Activated CD8-positive, alpha-beta memory T cell treated with anti-CD3 and anti-CD28 coated beads, Interleukin-2, amount 10 ng/mL, durations not matched to agents 7 days and 5 days (primary cell): ENCODE measurements around the gene SREK1IP1. TPM values are rescaled to one million over a fixed set of nuclear protein-coding genes. Genes with fewer than 3 reads are reported as not detected.

Experiments used
- ATAC-seq: fragments of 150-1000 bp; cut with Tn5 transposase; one replicate; pipeline ENCODE4 v1.10.0; 2021; ENCODE audit warnings: moderate library complexity
- CTCF ChIA-PET: fragments of 350-600 bp; sonication (Branson Sonifier 250); formaldehyde crosslinking; loops from one replicate; lab custom pipeline; 2021; ENCODE audit warnings: antibody characterized with exemption; lab: Charles Lee
- DNase-seq: peaks from one replicate; pipeline ENCODE4 v3.0.0-alpha.2; 2020
- H3K27ac Mint-ChIP-seq: one replicate; pipeline ENCODE4 v1.8.0; 2021; ENCODE audit warnings: mild to moderate bottlenecking, mixed read lengths
- H3K27me3 Mint-ChIP-seq: one replicate; pipeline ENCODE4 v1.8.0; 2021; ENCODE audit warnings: mixed read lengths
- H3K36me3 Mint-ChIP-seq: one replicate; pipeline ENCODE4 v1.8.0; 2021; ENCODE audit warnings: mild to moderate bottlenecking, mixed read lengths
- H3K4me1 Mint-ChIP-seq: one replicate; pipeline ENCODE4 v1.8.0; 2021; ENCODE audit warnings: mixed read lengths
- H3K4me3 Mint-ChIP-seq: one replicate; pipeline ENCODE4 v1.8.0; 2021; ENCODE audit warnings: mild to moderate bottlenecking, moderate library complexity, mixed read lengths
- H3K9me3 Mint-ChIP-seq: one replicate; pipeline ENCODE4 v1.8.0; 2022; ENCODE audit warnings: low read depth, mixed read lengths
- total RNA-seq, 2 experiments: library from RNA; stranded (reverse); gene quantifications; one replicate each; pipeline ENCODE4 v1.2.3, GENCODE V29; 2021

Gene SREK1IP1
- total RNA-seq, 2 experiments from 2014 or later = 25.2 to 28.8 TPM

DNA sequence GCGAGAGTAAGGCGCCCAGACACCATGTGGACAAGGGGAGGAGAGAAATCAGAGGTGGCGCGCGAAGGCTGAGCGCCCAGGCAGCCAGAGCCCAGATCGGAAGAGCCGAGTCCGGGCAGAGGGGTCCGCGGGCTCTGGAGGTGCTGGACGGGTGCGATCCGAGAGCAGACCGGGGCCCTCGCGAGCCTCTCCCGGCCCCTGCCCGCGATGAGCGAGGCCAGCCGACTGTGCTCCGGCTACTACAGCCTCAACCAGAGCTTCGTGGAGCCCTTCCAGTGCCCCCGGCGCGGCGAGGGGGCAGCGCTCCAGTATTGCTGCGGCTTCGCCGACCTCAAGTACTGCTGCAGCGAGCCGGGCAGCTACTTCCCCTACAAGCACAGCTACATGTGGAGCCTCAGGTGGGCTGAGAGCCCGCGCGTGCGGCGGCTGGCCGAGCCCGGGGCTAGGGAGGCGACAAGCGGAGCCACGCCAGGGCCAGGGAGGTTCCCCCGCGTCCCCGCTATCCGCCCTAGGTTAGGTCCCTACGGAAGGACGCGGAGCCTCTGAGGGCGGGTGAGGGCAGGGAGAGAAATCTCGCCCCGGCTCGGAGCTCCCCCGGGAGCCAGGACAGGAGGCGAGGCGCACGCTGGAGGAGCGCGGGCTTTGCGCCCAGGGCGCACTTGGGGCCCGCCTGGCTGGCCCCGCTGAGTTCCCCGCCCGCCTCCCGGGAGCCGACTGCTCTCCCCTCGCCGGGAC, 77.9 kb downstream of the SREK1IP1 start, which contains the start of gene SHISAL2B:
SHISAL2B (plus strand) TSS at position 87 of the 735 bp plus-strand sequence; CDS start at position 208, 121 bp downstream.
- peaks cover 53% of the 10 kb centered on the region for H3K27me3 Mint-ChIP-seq
- peaks cover 5% of the 10 kb centered on the region for H3K4me1 Mint-ChIP-seq
- DNase-seq = no peak
- peak; percentile 53 for ATAC-seq
- no peaks in the 10 kb centered on the region for H3K36me3 Mint-ChIP-seq
- H3K4me3 Mint-ChIP-seq = peak within 1 kb of the TSS; percentile 16
- H3K27ac Mint-ChIP-seq = no peak within 1 kb of the TSS
- CTCF ChIA-PET = no interaction called here
- no peaks in the 10 kb centered on the region for H3K9me3 Mint-ChIP-seq

DNA sequence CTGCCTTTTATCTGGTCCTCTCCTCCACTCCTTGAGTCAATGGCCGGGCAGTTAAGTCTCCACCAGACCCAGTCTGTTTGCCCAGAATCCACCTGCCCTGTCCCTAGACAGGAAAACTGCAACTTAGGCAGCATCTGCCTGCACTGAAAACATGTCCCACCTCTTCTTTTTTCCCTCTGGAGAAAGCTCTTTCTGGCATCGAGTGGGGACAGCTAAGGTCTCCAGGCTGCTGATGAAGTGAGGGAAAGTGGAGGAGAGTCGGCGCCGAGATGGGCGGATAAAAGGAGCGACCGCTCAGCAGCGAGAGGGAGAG, 78.4 kb downstream of the SREK1IP1 start:
- ATAC-seq = no peak
- no peak for DNase-seq
- no peaks in the 10 kb centered on the region for H3K36me3 Mint-ChIP-seq
- no peak overlapping the region for H3K27ac Mint-ChIP-seq
- H3K9me3 Mint-ChIP-seq = no peaks in the 10 kb centered on the region
- CTCF ChIA-PET = no interaction called here
- peak overlapping the region; percentile 16 for H3K4me3 Mint-ChIP-seq
- peaks cover 5% of the 10 kb centered on the region for H3K4me1 Mint-ChIP-seq
- peaks cover 49% of the 10 kb centered on the region for H3K27me3 Mint-ChIP-seq

DNA sequence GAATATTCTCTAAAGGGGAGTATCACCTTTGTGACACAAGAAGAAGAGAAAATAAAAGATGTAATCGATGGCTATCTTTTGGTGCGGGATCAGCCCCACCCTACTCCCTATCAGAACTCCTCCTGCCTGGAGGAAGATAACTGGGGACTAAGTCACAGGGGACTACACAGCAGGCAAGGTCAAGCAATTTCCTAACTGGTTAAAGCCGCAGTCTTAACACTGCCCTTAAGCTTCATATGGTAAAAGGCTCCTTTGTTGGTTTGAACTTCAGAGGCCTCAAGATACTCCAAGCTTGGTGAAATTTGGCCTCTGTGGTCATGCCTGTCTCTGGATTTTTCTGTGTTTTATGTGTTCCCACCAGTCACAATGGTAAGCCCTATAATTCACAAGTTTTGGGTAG, 79.5 kb downstream of the SREK1IP1 start:
- peaks cover 49% of the 10 kb centered on the region for H3K27me3 Mint-ChIP-seq
- DNase-seq (no peak), ATAC-seq (no peak)
- no peaks in the 10 kb centered on the region for H3K9me3 Mint-ChIP-seq
- CTCF ChIA-PET = no interaction called here
- no peaks in the 10 kb centered on the region for H3K36me3 Mint-ChIP-seq
- no peak overlapping the region for H3K27ac Mint-ChIP-seq
- H3K4me3 Mint-ChIP-seq = no peak overlapping the region
- H3K4me1 Mint-ChIP-seq = peaks cover 5% of the 10 kb centered on the region

DNA sequence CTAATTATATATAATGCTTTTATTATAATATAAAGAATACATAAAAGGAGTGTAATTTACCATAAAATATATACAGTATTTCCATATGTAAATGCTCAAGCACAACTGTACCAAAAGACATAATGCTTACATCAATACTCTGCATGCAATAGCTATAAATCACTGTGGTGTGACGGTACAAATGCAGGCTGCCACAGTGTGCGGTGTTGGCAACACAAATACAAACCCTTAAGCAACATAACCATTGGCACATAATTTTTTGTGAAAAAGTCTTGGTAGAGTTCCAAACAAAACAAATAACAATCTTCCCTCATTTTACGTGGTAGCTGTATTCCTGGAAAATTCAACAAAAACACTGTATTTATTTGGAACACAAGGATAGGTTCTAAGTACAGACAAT, 80.1 kb downstream of the SREK1IP1 start:
- CTCF ChIA-PET = no interaction called here
- Mint-ChIP-seq H3K36me3 (no peaks in the 10 kb centered on the region), H3K4me1 (peaks cover 5% of the 10 kb centered on the region), H3K4me3 (no peak overlapping the region), H3K9me3 (no peaks in the 10 kb centered on the region), H3K27me3 (peaks cover 43% of the 10 kb centered on the region), H3K27ac (no peak overlapping the region)
- no peak for DNase-seq
- ATAC-seq = no peak

DNA sequence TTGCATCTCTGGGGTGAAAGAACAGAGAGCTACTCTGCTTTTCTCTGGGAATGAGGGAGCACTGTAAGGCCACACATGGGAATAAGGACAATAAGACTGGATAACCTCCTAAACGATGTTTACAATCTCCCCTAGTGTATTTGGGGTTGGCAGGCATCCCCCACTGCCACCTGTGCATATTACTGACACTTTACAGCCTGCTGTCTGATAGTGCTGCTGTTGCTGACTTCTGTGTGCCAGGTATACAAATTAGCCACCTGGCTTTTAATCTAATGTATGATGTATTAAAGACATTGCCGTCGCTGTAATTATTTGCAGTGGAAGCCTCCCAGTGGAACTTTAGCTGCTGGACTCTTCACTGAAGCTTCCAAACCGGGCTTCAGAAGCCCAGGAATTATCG, 82.6 kb downstream of the SREK1IP1 start:
- Mint-ChIP-seq H3K9me3 (no peaks in the 10 kb centered on the region), H3K27me3 (peaks cover 28% of the 10 kb centered on the region), H3K4me1 (peaks cover 5% of the 10 kb centered on the region), H3K27ac (no peak overlapping the region), H3K4me3 (no peak overlapping the region), H3K36me3 (no peaks in the 10 kb centered on the region)
- CTCF ChIA-PET = interaction anchor here (1.2 kb wide), 1 partner anchor 125 kb away, joined by 3 read pairs; no protein-coding TSS in a partner anchor
- DNase-seq = no peak
- ATAC-seq = no peak

DNA sequence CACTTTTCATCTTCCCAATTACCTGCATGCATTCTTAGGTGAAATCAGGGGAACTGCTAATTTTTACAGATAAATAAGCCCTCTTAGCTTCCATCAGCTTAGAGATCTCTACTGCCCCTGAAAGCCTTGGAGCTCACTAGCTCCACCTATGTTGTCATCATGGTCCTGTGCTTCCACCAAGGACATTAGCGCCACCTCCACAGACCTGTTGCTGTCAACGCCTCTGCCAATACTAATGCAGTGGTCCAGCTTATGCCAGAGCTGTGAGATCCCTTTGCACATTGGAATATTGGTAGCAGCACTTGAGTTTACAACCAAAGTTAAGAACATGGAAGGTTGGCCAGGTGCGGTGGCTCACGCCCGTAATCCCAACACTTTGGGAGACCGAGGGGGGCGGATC, 85.9 kb downstream of the SREK1IP1 start:
- no peak overlapping the region for H3K4me3 Mint-ChIP-seq
- DNase-seq (no peak), ATAC-seq (no peak)
- no peak overlapping the region for H3K27ac Mint-ChIP-seq
- H3K36me3 Mint-ChIP-seq = no peaks in the 10 kb centered on the region
- H3K27me3 Mint-ChIP-seq = peaks cover 12% of the 10 kb centered on the region
- H3K9me3 Mint-ChIP-seq = no peaks in the 10 kb centered on the region
- CTCF ChIA-PET = interaction anchor here (1.7 kb wide), 1 partner anchor 48 kb away, joined by 3 read pairs; no protein-coding TSS in a partner anchor
- no peaks in the 10 kb centered on the region for H3K4me1 Mint-ChIP-seq

DNA sequence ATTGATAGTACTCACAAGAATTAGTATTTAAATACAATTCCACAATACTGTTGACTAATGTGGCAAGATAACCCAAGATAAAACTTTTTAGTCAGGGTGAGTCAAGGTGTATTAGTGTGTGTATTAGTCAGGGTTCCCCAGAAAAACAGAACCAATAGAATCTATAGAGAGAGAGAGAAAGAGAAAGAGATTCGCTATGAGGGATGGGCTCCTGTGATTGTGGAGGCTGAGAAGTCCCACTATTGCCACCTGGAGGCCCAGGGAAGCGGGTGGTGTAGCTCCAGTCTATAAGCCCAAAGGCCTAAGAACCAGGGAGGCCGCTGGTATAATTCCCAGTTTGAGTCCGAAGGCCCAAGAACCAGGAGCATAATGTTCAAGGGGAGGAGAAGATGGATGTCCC, 88.2 kb downstream of the SREK1IP1 start:
- ATAC-seq = no peak

DNA sequence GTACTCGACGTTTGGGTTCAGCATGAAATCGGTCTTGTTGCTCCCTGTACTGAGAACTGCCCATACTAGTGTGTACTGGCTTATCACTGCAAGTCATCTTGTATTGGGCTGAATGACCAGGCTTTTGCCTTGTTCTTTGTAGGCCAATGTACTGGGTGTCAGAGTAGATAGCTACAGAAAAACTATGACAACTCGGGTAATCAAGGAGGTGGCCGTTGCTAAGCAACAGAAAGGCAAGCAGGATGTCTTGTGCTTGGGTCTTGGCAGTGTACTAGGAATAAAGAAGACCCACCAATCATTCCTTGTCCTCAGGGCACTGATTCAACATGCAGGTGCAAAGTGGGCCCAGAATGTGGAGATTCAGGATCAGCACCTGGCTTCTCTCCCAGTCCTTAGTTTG, 90.1 kb downstream of the SREK1IP1 start:
- Mint-ChIP-seq H3K9me3 (no peaks in the 10 kb centered on the region), H3K4me1 (no peaks in the 10 kb centered on the region), H3K36me3 (no peaks in the 10 kb centered on the region), H3K27ac (no peak overlapping the region), H3K4me3 (no peak overlapping the region), H3K27me3 (peaks cover 5% of the 10 kb centered on the region)
- CTCF ChIA-PET = no interaction called here
- ATAC-seq (no peak), DNase-seq (no peak)

More for the DNA sequence above, 88.2 kb downstream of the SREK1IP1 start:
- no peaks in the 10 kb centered on the region for H3K36me3 Mint-ChIP-seq
- CTCF ChIA-PET = interaction anchor here (1.2 kb wide), 1 partner anchor 104 kb away, joined by 3 read pairs; no protein-coding TSS in a partner anchor
- DNase-seq = no peak
- H3K27ac Mint-ChIP-seq = no peak overlapping the region
- H3K9me3 Mint-ChIP-seq = no peaks in the 10 kb centered on the region
- peaks cover 5% of the 10 kb centered on the region for H3K27me3 Mint-ChIP-seq
- H3K4me1 Mint-ChIP-seq = no peaks in the 10 kb centered on the region
- H3K4me3 Mint-ChIP-seq = no peak overlapping the region

DNA sequence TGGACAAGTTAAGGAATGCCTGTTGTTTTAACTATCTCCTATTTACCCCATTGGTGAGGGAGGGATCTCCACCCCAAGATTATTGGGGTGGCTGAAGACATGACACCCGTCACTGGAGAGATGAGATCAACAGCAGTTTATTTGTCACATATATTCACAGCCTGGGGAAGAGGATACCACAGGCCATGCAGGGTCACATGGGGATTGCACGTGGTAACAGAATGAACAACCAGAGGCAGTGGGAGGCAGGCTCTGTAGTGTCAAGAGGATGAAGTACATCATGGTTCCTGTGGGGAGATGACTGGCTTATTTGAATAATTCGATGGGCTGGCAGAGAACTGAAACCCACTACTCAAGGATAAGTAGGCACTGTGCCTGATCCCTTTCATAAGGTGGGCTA, 96.8 kb downstream of the SREK1IP1 start:
- DNase-seq (no peak), ATAC-seq (no peak)
- Mint-ChIP-seq H3K9me3 (no peaks in the 10 kb centered on the region), H3K4me3 (no peak overlapping the region), H3K27me3 (peaks cover 4% of the 10 kb centered on the region), H3K4me1 (no peaks in the 10 kb centered on the region), H3K36me3 (no peaks in the 10 kb centered on the region), H3K27ac (no peak overlapping the region)
- CTCF ChIA-PET = interaction anchor here (1.0 kb wide), 1 partner anchor 12 kb away, joined by 5 read pairs; no protein-coding TSS in a partner anchor

DNA sequence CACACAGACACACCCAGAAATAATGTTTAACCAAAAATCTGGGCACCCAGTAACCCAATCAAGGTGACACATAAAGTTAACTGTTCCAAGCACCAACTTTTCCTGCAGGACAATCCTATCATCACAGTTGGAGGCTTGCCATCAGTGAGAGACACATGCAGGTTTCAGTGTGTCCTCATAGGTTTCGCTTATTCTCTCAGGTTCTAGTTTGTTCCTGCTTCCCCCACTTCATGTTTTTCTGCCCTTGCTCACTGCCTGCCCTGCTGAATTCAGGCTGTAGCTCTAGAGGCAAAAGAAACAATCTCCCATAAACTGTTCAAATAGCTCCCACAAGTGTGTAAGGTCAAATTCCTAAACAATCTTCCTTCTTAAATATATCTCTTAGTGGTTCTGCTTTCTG, 98.2 kb downstream of the SREK1IP1 start:
- Mint-ChIP-seq H3K4me1 (no peaks in the 10 kb centered on the region), H3K27ac (no peak overlapping the region), H3K27me3 (peaks cover 13% of the 10 kb centered on the region), H3K36me3 (no peaks in the 10 kb centered on the region), H3K4me3 (no peak overlapping the region), H3K9me3 (no peaks in the 10 kb centered on the region)
- ATAC-seq = no peak
- CTCF ChIA-PET = no interaction called here
- no peak for DNase-seq

Other genes starting within 250 kb of the SREK1IP1 start
- gene SHISAL2B, start 78.2 kb downstream of the SREK1IP1 start, total RNA-seq = not detected
- 10 to 100 TPM; 24.2 to 27.0 TPM for gene CWC27, start 239 bp upstream of the SREK1IP1 start, total RNA-seq